ENCODE measurements around the gene BANP.
"Not testable (repeated sequence)": the region's sequence is repeated elsewhere in the genome, so short reads cannot be mapped to it uniquely, and the experiment has no call there.

The BANP gene

DNA sequence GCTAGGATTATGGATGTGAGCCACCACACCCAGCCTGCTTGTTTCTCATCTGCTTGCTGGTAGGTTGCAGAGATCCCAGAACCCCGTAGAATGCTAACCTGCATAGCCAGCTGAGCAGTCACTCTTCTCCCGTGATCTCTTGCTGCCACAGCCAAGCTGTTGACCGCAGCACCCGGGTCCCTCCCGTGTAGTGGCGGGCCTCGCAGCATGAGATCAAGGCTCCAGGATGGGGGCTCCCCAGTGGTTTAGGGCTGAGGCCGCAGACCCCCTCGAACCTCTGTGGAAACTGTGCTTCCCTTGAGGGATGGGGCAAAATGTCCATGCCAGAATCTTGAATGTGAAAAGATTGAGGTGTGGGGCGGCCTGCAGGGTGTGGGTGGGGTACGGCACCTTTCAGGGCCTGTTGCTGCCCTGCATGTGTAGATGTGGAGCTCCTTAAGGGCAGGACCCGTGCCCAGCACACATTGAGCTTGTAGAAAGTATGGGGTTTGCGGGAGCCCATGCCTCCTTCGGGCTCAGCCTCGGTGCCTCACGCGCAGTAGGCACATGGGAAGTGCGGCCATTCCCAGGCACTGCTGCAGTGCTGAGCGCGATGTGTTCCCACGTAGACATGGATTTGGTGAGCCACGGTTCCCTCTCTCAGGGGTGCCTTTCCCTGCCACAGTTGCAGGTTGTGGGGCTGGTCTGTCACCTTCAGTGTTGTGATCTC lies 99.9 kb downstream of the BANP start:
- no peak overlapping the region for H3K4me3 ChIP-seq (ENCODE audit: low read length)
- TF ChIP-seq, protein P1, sequence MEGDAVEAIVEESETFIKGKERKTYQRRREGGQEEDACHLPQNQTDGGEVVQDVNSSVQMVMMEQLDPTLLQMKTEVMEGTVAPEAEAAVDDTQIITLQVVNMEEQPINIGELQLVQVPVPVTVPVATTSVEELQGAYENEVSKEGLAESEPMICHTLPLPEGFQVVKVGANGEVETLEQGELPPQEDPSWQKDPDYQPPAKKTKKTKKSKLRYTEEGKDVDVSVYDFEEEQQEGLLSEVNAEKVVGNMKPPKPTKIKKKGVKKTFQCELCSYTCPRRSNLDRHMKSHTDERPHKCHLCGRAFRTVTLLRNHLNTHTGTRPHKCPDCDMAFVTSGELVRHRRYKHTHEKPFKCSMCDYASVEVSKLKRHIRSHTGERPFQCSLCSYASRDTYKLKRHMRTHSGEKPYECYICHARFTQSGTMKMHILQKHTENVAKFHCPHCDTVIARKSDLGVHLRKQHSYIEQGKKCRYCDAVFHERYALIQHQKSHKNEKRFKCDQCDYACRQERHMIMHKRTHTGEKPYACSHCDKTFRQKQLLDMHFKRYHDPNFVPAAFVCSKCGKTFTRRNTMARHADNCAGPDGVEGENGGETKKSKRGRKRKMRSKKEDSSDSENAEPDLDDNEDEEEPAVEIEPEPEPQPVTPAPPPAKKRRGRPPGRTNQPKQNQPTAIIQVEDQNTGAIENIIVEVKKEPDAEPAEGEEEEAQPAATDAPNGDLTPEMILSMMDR (conservative IDR thresholded peaks at IDR 0.05; ENCODE audit: low read length) = no peak
- DNase-seq (ENCODE audit: low read depth) = no peak

DNA sequence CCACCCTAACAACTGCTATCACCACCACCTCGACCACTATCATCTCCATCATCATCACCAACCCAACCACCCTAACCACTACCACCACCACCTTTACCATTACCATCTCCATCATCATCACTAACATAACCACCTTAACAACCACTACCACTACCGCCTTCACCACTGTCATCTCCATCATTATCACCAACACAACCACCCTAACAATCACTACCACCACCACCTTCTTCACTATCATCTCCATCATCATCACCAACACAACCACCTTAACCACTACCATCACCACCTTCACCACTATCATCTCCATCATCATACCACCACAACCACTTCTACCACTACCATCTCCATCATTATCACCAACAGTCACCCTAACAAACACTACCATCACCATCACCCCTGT lies 101.4 kb downstream of the BANP start:
- H3K4me3 ChIP-seq (ENCODE audit: low read length) = no peak overlapping the region
- DNase-seq (ENCODE audit: low read depth) = no peak
- TF ChIP-seq, protein P1 (conservative IDR thresholded peaks at IDR 0.05; ENCODE audit: low read length) = no peak

DNA sequence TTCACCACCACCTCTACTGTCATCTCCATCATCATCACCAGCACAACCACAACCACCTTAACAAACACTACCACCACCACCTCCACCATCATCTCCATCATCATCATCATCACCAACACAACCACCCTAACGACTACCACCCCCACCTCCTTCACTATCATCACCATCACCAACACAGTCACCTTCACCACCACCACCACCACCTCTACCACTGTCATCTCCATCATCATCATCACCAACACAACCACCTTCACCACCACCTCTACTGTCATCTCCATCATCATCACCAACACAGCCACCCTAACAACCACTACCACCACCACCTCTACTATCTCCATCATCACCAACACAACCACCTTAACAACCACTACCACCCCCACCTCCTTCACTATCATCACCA lies 102.2 kb downstream of the BANP start:
- H3K4me3 ChIP-seq (ENCODE audit: low read length); DNase-seq (ENCODE audit: low read depth): not testable (repeated sequence)

DNA sequence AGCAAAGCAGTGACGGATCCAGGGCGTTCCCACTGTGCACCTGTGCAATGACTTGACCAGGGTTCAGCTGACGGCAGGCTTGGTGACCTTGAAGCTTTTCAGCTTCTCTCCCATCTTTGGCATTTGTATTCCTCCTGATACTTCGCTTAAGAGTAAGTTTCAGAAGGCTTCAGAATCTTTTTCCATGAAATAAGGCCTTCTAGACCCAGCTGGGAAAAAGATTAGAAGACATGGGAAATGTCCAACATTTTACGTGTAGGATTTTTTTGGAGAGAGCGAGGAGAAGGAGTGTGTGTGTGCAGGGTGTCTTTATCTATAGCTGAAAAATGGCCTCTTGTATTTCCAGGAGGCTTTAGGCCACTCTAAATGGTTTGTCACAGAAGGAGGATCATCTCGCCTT lies 104.1 kb downstream of the BANP start:
- TF ChIP-seq, protein P1 (conservative IDR thresholded peaks at IDR 0.05; ENCODE audit: low read length) = no peak
- no peak for DNase-seq (ENCODE audit: low read depth)
- no peak overlapping the region for H3K4me3 ChIP-seq (ENCODE audit: low read length)

DNA sequence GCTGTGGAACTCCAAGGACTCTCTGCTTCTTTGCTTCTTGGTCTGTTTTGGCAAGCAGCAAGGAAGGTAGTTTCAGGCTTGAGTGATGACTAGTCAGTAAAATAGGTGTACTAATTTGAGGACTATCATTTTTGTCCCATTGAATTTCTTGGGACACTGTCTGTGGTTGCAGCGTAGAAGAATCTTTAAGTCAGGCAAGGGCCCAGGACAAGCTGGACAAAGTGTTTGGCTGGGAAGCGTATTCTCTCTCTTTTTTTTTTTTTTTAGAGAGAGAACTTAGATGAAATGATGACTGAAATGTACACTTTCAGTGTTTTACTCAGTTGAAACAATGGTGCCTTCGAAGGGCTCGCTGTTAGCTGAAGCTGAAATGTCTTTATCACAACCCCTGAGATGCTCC lies 105.0 kb downstream of the BANP start:
- TF ChIP-seq, protein P1 (conservative IDR thresholded peaks at IDR 0.05; ENCODE audit: low read length) = no peak
- no peak for DNase-seq (ENCODE audit: low read depth)
- H3K4me3 ChIP-seq (ENCODE audit: low read length) = no peak overlapping the region

DNA sequence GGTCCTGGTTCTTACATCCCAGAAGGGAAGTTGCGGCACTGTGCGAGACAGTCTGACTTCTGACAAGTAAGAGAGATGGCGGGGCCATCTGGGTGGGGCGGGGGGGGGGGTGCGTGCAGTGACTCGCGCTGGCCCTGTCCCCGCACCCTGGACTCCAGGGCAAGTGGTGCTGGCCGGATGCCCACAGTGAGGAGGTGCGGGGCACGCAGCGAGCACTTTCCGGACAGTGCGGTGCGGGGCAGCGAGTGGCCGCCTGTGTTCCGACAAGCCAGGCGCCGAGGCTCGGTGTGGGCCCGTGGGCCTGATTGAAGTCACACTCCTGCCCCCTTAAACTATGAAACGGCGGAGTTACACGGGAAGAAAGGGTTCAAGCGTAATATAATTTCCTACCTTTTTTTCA lies 106.4 kb downstream of the BANP start:
- TF ChIP-seq, protein P1 (conservative IDR thresholded peaks at IDR 0.05; ENCODE audit: low read length) = no peak
- no peak for DNase-seq (ENCODE audit: low read depth)
- H3K4me3 ChIP-seq (ENCODE audit: low read length) = no peak overlapping the region

DNA sequence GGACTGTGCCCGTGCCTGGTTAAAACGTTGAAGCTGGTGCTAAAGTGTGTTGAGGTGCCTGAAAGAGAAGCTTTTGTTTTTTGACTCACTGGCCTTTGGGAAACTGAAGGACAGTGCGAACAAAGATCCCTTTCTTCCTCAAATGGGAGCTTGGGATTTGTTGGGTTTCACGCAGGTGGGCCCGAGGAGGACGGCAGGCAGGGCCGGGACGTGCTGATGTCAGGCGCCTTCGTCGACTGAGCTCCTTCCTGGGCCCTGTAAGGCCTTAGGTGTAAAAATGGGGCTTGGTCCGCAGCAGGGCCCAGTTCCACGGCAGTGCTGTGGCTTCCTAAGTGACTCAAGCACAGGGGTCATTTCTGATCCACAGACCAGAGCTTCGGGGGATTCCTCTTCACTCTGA lies 106.9 kb downstream of the BANP start:
- no peak overlapping the region for H3K4me3 ChIP-seq (ENCODE audit: low read length)
- no peak for DNase-seq (ENCODE audit: low read depth)
- TF ChIP-seq, protein P1 (conservative IDR thresholded peaks at IDR 0.05; ENCODE audit: low read length) = no peak
